GM12864 (cell line): ENCODE results near the gene CHAC2.

Source experiments
- DNase-seq: peaks from one replicate; pipeline ENCODE4 v3.0.0-alpha.2; 2011; ENCODE audit warnings: low read depth
- H3K4me3 ChIP-seq: 2 replicates; pipeline ENCODE4 v1.5.1; 2011; ENCODE audit warnings: mild to moderate bottlenecking, low read depth, low read length, control low read depth
- TF ChIP-seq, protein P1 (sequence below): IDR thresholded peaks from 2 replicates; pipeline ENCODE4 v1.5.1; 2011; ENCODE audit warnings: low read depth, mild to moderate bottlenecking, moderate library complexity, low read length, control low read depth, inconsistent platforms; ENCODE audit errors: missing control alignments

CHAC2 gene

DNA sequence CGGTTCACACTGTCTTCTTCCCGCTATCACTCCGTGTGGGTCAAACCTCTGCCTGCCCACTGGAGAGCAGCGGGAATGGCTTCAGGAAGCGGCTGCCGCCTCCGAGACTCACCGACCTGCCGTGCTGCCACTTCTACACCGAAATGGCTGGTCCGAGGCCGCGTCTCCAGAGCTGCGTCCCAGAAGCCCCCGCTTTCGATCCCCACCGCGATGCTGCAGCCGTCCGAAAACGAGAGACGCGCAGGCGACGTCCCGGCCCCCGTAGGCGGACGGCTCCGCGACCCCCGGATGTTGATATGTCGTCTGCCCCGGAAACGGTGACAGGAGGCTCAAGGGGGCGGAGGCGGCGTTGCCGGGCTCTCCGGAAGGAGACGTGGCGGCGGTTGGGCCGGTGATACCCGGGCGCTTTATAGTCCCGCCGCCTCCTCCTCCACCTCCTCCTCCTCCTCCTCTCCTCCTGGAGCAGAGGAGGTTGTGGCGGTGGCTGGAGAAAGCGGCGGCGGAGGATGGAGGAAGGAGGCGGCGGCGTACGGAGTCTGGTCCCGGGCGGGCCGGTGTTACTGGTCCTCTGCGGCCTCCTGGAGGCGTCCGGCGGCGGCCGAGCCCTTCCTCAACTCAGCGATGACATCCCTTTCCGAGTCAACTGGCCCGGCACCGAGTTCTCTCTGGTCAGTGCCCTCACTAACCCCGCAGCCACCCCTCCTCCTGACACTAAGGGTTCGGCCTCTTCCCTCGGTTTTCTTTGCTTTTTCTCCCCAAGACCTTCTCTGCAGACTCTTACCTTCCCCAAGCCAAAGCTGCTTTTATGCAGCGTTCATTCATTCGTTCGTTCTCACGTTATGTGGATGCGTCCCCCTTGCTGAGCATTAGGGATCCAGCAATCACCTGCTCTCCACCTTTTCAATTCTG lies 19.4 kb downstream of the CHAC2 start, which contains the start of the genes ASB3 and ERLEC1:
ASB3 (minus strand) TSS at position 249 of the 909 bp plus-strand sequence. CDS start 21,381 bp downstream, outside the sequence.
ERLEC1 (plus strand) TSS at position 340 of the 909 bp plus-strand sequence; CDS start at position 507, 167 bp downstream.
- TF ChIP-seq, protein P1, sequence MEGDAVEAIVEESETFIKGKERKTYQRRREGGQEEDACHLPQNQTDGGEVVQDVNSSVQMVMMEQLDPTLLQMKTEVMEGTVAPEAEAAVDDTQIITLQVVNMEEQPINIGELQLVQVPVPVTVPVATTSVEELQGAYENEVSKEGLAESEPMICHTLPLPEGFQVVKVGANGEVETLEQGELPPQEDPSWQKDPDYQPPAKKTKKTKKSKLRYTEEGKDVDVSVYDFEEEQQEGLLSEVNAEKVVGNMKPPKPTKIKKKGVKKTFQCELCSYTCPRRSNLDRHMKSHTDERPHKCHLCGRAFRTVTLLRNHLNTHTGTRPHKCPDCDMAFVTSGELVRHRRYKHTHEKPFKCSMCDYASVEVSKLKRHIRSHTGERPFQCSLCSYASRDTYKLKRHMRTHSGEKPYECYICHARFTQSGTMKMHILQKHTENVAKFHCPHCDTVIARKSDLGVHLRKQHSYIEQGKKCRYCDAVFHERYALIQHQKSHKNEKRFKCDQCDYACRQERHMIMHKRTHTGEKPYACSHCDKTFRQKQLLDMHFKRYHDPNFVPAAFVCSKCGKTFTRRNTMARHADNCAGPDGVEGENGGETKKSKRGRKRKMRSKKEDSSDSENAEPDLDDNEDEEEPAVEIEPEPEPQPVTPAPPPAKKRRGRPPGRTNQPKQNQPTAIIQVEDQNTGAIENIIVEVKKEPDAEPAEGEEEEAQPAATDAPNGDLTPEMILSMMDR: no peak
- H3K4me3 ChIP-seq: peak within 1 kb of the TSS; percentile 74
- DNase-seq: peak; percentile 50

DNA sequence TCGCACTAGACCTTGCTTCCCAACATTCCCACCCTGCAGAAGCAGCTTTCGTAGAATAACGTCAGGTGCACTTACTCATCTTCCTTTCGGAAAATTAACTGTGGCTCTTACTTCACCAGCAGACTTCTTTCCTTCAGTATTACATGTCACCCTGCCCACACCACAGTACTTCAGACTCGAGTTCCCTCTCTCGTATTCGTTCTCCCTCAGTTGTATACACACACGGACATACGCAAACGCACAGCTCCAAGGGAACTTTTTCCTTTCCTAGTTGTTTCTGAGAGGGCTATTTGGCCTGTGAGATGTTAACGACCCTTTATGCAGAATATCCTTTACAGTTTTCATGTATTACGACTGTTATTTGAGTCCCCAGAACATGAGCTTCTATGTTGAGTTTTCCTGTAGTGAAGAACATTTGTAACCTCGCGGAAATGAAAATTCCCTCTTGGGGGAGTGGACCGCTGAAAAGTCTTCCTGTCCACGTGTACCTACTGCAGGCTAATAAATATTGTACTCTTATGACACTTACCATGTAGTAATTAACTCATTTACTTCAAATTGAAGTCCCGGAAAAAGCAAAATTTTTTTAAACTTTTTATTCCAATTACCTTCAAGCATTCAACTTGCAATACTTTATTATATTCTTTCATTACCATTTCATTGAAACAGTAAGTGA lies 20.1 kb downstream of the CHAC2 start:
- TF ChIP-seq, protein P1: no peak
- peak overlapping the region; percentile 74 for H3K4me3 ChIP-seq
- no peak for DNase-seq

DNA sequence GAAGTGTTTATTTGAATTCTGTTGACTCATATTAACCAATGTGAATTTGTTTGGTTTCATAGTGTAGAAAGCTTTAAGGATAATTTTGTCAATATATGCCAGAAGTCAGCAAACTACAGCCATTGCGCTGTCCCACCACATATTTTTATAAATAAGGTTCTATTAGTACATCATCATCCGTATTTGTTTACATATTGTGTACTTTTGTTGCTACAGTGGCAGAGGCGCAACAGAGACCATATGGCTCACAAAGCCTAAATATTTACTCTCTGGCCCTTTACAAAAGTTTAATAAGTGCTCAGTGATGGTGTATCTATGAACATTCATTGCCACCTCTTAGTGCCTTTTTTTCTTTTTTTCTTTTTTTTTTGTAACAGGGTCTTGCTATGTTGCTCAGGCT lies 25.7 kb downstream of the CHAC2 start:
- TF ChIP-seq, protein P1: no peak
- H3K4me3 ChIP-seq: no peak overlapping the region
- no peak for DNase-seq

DNA sequence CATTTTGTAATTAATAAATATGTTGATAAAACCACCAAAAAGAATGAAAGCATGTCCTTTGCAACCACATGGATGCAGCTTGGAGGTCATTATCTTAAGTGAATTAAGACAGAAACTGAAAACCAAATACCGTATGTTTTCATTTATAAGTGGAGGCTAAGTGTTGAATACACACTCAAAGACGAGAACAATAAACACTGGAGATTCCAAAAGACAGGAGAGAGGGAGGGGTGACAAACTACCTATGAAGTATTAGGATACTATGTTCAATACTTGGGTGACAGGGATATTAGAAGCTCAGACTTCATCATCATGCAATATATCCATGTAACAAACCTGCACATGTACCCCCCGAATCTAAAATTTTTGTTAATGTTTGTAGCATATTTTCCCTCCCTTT lies 26.2 kb downstream of the CHAC2 start:
- H3K4me3 ChIP-seq: no peak overlapping the region
- TF ChIP-seq, protein P1: no peak
- no peak for DNase-seq

DNA sequence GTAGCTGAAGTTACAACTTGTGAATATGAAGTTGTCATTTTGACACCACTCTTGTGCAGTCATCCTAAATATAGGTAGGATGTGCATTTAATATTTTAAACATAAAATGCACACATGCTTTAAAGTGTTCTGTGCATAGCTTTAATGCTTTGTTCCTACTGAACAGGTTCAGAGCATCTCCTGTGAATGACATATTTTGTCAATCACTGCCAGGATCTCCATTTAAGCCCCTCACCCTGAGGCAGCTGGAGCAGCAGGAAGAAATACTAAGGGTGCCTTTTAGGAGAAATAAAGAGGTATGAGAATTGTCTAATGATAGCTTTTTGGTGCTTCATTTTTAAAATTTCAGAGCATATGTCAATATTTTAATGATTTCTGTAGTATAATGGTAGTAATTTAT lies 33.9 kb downstream of the CHAC2 start:
- TF ChIP-seq, protein P1: no peak
- H3K4me3 ChIP-seq: no peak overlapping the region
- DNase-seq: no peak

DNA sequence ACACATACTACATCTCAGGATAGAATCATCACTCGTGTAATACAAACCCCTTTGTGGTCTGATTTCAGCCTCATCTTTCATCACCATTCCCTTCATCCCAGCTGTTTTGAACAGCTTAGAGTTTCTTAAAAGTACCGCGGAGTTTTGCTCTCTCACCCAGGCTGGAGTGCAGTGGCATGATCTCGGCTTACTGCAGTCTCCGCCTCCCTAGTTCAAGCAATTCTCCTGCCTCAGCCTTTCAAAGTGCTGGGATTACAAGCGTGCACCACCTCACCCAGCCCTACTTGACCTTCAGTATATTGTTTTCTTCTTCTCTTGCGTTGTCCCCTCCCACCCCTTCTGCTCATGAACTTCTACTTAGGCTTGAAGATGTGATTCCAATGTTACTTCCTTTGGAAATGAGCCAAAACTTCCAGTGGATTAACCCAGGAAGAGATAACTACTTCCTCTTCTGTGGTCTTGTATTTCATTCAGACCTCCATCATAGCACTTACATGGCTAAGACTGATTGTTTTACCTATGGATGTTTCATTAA lies 35.1 kb downstream of the CHAC2 start:
- TF ChIP-seq, protein P1: no peak
- no peak overlapping the region for H3K4me3 ChIP-seq
- no peak for DNase-seq
